ENCODE measurements around the gene SRPX.

Gene SRPX

DNA sequence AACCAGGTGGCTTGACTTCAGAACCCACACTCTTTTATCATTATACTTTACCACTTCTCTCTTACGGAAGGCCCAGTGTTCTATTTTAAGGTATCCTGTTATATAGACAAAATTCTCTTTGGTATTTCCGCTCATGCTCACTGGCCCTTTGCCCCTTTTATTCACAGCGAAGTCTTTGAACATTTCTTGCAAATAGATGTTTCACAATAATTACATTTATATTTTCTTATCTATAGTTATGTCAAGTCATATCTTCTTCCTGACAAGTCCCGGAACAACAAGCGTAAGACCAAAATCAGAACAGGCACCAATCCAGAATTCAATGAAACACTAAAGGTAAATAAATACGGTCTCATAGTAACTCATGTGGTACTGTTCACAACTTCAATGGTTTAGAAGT is 112.3 kb downstream of the SRPX start:
- TF ChIP-seq BACH2 (CRISPR knock-in tag; IDR thresholded peaks at IDR 0.05; ENCODE audit: borderline replicate concordance) (no peak), ESRRG (CRISPR knock-in tag; IDR thresholded peaks at IDR 0.05) (no peak)
- TF ChIP-seq, protein P1, sequence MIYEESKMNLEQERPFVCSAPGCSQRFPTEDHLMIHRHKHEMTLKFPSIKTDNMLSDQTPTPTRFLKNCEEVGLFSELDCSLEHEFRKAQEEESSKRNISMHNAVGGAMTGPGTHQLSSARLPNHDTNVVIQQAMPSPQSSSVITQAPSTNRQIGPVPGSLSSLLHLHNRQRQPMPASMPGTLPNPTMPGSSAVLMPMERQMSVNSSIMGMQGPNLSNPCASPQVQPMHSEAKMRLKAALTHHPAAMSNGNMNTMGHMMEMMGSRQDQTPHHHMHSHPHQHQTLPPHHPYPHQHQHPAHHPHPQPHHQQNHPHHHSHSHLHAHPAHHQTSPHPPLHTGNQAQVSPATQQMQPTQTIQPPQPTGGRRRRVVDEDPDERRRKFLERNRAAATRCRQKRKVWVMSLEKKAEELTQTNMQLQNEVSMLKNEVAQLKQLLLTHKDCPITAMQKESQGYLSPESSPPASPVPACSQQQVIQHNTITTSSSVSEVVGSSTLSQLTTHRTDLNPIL (CRISPR knock-in tag; IDR thresholded peaks at IDR 0.05; ENCODE audit: low read depth): no peak
- ATAC-seq: no peak

GRCh38 chrX:38106991-38107655 is 113.5 kb downstream of the SRPX start:
- TF ChIP-seq ESRRG (CRISPR knock-in tag; IDR thresholded peaks at IDR 0.05): no peak
- no peak for TF ChIP-seq ZFP3 (CRISPR knock-in tag; IDR thresholded peaks at IDR 0.05)
- no peak for TF ChIP-seq TSHZ2 (CRISPR knock-in tag; IDR thresholded peaks at IDR 0.05)
- TF ChIP-seq, protein P2, sequence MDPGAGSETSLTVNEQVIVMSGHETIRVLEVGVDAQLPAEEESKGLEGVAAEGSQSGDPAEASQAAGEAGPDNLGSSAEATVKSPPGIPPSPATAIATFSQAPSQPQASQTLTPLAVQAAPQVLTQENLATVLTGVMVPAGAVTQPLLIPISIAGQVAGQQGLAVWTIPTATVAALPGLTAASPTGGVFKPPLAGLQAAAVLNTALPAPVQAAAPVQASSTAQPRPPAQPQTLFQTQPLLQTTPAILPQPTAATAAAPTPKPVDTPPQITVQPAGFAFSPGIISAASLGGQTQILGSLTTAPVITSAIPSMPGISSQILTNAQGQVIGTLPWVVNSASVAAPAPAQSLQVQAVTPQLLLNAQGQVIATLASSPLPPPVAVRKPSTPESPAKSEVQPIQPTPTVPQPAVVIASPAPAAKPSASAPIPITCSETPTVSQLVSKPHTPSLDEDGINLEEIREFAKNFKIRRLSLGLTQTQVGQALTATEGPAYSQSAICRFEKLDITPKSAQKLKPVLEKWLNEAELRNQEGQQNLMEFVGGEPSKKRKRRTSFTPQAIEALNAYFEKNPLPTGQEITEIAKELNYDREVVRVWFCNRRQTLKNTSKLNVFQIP (CRISPR knock-in tag; IDR thresholded peaks at IDR 0.05; ENCODE audit: borderline replicate concordance, low read depth): no peak
- ATAC-seq: no peak

GRCh38 chrX:38105216-38105725 is 115.4 kb downstream of the SRPX start:
- no peak for ATAC-seq
- TF ChIP-seq ZNF8 (CRISPR knock-in tag; IDR thresholded peaks at IDR 0.05) (no peak), BACH2 (CRISPR knock-in tag; IDR thresholded peaks at IDR 0.05; ENCODE audit: borderline replicate concordance) (no peak)

- no peak for ATAC-seq
- TF ChIP-seq ISL1 (CRISPR knock-in tag; IDR thresholded peaks at IDR 0.05) (no peak), ARNTL (CRISPR knock-in tag; IDR thresholded peaks at IDR 0.05; ENCODE audit: borderline replicate concordance, low read depth) (no peak), ZNF70 (CRISPR knock-in tag; IDR thresholded peaks at IDR 0.05) (no peak), BACH2 (CRISPR knock-in tag; IDR thresholded peaks at IDR 0.05; ENCODE audit: borderline replicate concordance) (no peak), RARB (CRISPR knock-in tag; IDR thresholded peaks at IDR 0.05) (no peak)
- TF ChIP-seq, protein P2 (CRISPR knock-in tag; IDR thresholded peaks at IDR 0.05; ENCODE audit: borderline replicate concordance, low read depth): no peak
These were observed 116.5 kb downstream of the SRPX start for GRCh38 chrX:38103857-38104812.

- TF ChIP-seq ZNF8 (CRISPR knock-in tag; IDR thresholded peaks at IDR 0.05): no peak
- no peak for TF ChIP-seq RARB (CRISPR knock-in tag; IDR thresholded peaks at IDR 0.05)
- ATAC-seq: no peak
These were observed 117.8 kb downstream of the SRPX start for GRCh38 chrX:38102875-38103274.

DNA sequence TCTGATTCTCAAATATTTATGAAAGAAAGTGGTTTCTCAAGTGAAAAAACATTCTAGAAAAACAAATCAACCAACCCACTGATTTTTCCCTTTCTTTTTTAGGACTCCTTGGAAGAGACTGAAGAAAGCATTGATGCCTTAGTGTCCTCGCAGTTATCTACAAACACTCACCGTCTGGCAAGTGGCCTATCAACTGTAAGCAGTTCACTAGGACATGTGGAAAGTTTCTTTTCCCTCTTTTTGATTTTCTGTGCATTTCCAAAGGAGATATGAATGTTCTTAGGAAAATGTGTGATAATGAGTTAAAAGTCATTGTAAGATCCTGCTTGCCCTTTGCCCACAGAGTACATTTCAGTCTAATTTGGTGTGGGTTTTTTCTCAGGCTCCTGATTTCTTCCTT is 118.4 kb downstream of the SRPX start:
- TF ChIP-seq GLIS3 (CRISPR knock-in tag; IDR thresholded peaks at IDR 0.05): no peak
- no peak for TF ChIP-seq TCF4 (CRISPR knock-in tag; IDR thresholded peaks at IDR 0.05; ENCODE audit: borderline replicate concordance)
- no peak for TF ChIP-seq ZFP30 (CRISPR knock-in tag; IDR thresholded peaks at IDR 0.05)
- TF ChIP-seq, protein P1 (CRISPR knock-in tag; IDR thresholded peaks at IDR 0.05; ENCODE audit: low read depth): no peak
- TF ChIP-seq RARB (CRISPR knock-in tag; IDR thresholded peaks at IDR 0.05): no peak
- TF ChIP-seq PPARA (CRISPR knock-in tag; IDR thresholded peaks at IDR 0.05; ENCODE audit: borderline replicate concordance): no peak
- TF ChIP-seq OSR1 (CRISPR knock-in tag; IDR thresholded peaks at IDR 0.05): no peak
- TF ChIP-seq CSDC2 (CRISPR knock-in tag; IDR thresholded peaks at IDR 0.05): no peak
- no peak for TF ChIP-seq BACH2 (CRISPR knock-in tag; IDR thresholded peaks at IDR 0.05; ENCODE audit: borderline replicate concordance)
- ATAC-seq: no peak
